Measurements from ENCODE around the gene RTN4R. TPM values are rescaled to one million over a fixed set of nuclear protein-coding genes. Genes with fewer than 3 reads are reported as not detected.
A peak's percentile ranks its signal among the peaks of the same experiment; 100 is the strongest.

RTN4R gene
- total and polyA plus RNA-seq, 11 donors = 0.53 to 2.6 (median 1.4) TPM

DNA sequence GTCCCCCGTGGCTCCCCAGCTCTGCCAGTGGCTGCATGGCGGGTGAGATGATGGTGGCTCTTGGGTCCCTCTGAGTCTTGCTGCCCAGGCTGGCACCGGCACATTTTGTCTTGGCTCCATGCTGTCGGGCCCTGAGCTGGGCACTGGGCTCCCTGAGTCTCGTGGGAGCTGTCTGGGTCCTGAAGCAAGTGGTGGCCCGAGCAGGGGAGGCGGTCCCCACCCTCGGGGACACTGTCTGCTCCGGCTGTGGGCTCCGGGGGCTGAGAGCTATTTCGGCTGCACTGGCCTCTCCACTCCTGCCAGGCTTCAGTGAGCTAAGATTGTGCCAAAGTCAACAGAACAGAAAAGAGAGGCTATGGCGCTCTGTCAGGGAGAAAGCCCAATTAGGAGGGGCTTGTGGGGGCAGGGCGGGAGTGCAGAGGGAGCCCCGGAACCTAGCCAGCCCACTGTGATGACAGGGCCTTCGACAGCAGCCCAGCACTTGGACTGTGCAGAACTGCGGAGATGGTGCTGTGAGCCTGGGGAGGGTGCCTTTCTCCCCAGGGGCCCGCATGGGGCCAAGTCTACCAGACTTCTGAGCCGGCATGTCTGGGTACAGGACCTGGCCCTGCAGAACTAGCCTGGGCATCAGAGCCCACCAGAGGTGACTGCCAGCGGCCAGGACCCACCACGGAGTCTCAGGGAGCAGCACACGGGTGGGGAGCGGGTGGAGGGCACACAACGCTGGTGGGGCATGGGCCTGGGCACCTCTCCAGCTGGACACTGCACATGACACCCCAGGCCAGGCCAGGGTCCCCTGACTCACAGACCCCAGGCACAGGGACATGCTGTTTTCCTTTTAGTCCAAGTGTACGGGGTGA is 38.0 kb downstream of the RTN4R start:
- ATAC-seq (peak; percentile 32 to 55 (median 43)), DNase-seq (no peak)
- Histone ChIP-seq H3K36me3 (no peaks in the 10 kb centered on the region), H3K4me3 (no peak overlapping the region), H3K27me3 (no peaks in the 10 kb centered on the region), H3K4me1 (peaks cover 0 to 30% (median 5%) of the 10 kb centered on the region in 12 donors), H3K9me3 (no peaks in the 10 kb centered on the region), H3K27ac (peak overlapping the region in 2 of 12 donors; percentile 5 to 22)
- WGBS, 4 donors = 40 to 58% (median 55%) methylated on average over 10 to 24 of the region's 24 CpGs
- TF ChIP-seq CTCF (IDR thresholded peaks at IDR 0.05) (no peak), POLR2A (IDR thresholded peaks at IDR 0.05) (no peak)
- intact Hi-C loops (cut with DNase I) = loop anchor here in 1 of 10 donors (1.0 kb wide), 1 partner anchor 13 kb away; no protein-coding TSS in a partner anchor

GRCh38 chr22:20228939-20229272 is 39.2 kb downstream of the RTN4R start:
- Histone ChIP-seq H3K9me3 (no peaks in the 10 kb centered on the region), H3K36me3 (no peaks in the 10 kb centered on the region), H3K27me3 (no peaks in the 10 kb centered on the region), H3K27ac (no peak overlapping the region), H3K4me1 (peaks cover 0 to 30% (median 5%) of the 10 kb centered on the region in 12 donors), H3K4me3 (no peak overlapping the region)
- WGBS, 4 donors = 90 to 93% (median 91%) methylated on average over 5 of the region's 5 CpGs
- ATAC-seq (no peak), DNase-seq (no peak)
- no peak for TF ChIP-seq CTCF (IDR thresholded peaks at IDR 0.05)
- no peak for TF ChIP-seq POLR2A (IDR thresholded peaks at IDR 0.05)
- intact Hi-C loops (cut with DNase I) = loop anchor here in 1 of 10 donors (1.0 kb wide), 1 partner anchor 12 kb away; no protein-coding TSS in a partner anchor

GRCh38 chr22:20228055-20228938 is 39.8 kb downstream of the RTN4R start:
- 83 to 91% (median 86%) methylated on average over 17 to 23 of the region's 23 CpGs for WGBS, 4 donors
- Histone ChIP-seq H3K36me3 (no peaks in the 10 kb centered on the region), H3K4me1 (peaks cover 0 to 30% (median 5%) of the 10 kb centered on the region in 12 donors), H3K4me3 (no peak overlapping the region), H3K27me3 (no peaks in the 10 kb centered on the region), H3K9me3 (no peaks in the 10 kb centered on the region), H3K27ac (no peak overlapping the region)
- intact Hi-C loops (cut with DNase I) = no loop called here
- ATAC-seq (no peak), DNase-seq (no peak)
- TF ChIP-seq POLR2A (IDR thresholded peaks at IDR 0.05) (no peak), CTCF (IDR thresholded peaks at IDR 0.05) (no peak)

DNA sequence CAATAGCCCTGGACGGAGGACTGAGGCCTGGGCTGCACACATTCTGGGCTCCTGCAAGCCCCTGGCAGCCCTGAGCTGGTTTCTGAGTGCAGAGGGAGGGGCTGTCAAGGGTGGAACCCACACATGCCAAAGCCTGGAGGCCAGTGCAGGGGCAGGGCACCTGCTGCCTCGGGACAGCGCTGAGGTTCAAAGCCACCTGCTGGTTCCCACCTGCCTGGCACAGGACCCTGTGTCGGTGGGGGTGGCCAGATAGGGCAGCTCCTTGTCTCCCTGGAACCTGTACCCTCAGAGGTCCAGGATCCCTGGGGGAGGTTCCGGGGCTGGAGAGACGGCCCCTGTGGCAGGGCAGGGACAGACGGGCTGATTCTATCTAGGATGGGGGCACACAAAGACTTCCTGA is 40.8 kb downstream of the RTN4R start:
- no peaks in the 10 kb centered on the region for H3K9me3 ChIP-seq
- peaks cover 0 to 35% (median 6%) of the 10 kb centered on the region in 12 donors for H3K4me1 ChIP-seq
- no peaks in the 10 kb centered on the region for H3K36me3 ChIP-seq
- H3K4me3 ChIP-seq = no peak overlapping the region
- no peak for ATAC-seq
- DNase-seq = no peak
- TF ChIP-seq CTCF (IDR thresholded peaks at IDR 0.05) = no peak
- TF ChIP-seq POLR2A (IDR thresholded peaks at IDR 0.05) = no peak
- H3K27ac ChIP-seq = no peak overlapping the region
- WGBS, 4 donors = 43 to 90% (median 80%) methylated on average over 1 to 7 of the region's 7 CpGs
- intact Hi-C loops (cut with DNase I) = no loop called here
- no peaks in the 10 kb centered on the region for H3K27me3 ChIP-seq
